GM23248 (cell line): Measurements from ENCODE around the gene TNNI3K. TPM values are rescaled to one million over a fixed set of nuclear protein-coding genes. Genes with fewer than 3 reads are reported as not detected.

Experiments used
- DNase-seq: peaks from one replicate; pipeline ENCODE4 v3.0.0-alpha.2; 2015
- H2AFZ ChIP-seq: fragments of 200-600 bp; sonication (generic); 2 replicates; pipeline ENCODE4 v1.6.1; 2016; ENCODE audit warnings: antibody characterized with exemption
- H3F3A ChIP-seq: fragments of 200-600 bp; sonication (generic); 2 replicates; pipeline ENCODE4 v1.6.1; 2016; ENCODE audit warnings: mild to moderate bottlenecking, antibody characterized with exemption, mixed run types; ENCODE audit not compliant: insufficient read depth
- H3K27ac ChIP-seq: fragments of 200-600 bp; sonication (generic); 2 replicates; pipeline ENCODE4 v1.5.1; 2016; ENCODE audit warnings: mild to moderate bottlenecking
- H3K27me3 ChIP-seq: fragments of 200-600 bp; sonication (generic); replicated peaks from 2 replicates; pipeline ENCODE4 v1.6.1; 2016; ENCODE audit warnings: mild to moderate bottlenecking; ENCODE audit not compliant: insufficient read depth
- H3K36me3 ChIP-seq: fragments of 200-600 bp; sonication (generic); 2 replicates; pipeline ENCODE4 v1.6.1; 2016; ENCODE audit warnings: low read depth, mild to moderate bottlenecking
- H3K4me1 ChIP-seq: fragments of 200-600 bp; sonication (generic); 2 replicates; pipeline ENCODE4 v1.6.1; 2016; ENCODE audit warnings: mild to moderate bottlenecking; ENCODE audit not compliant: insufficient read depth
- H3K4me2 ChIP-seq: fragments of 200-600 bp; sonication (generic); one replicate; pipeline ENCODE4 v1.6.1; 2016; ENCODE audit warnings: mild to moderate bottlenecking; ENCODE audit not compliant: unreplicated experiment
- H3K4me3 ChIP-seq: fragments of 200-600 bp; sonication (generic); 2 replicates; pipeline ENCODE4 v1.5.1; 2016; ENCODE audit warnings: mild to moderate bottlenecking
- H3K79me2 ChIP-seq: fragments of 200-600 bp; sonication (generic); 2 replicates; pipeline ENCODE4 v1.6.1; 2016; ENCODE audit warnings: mild to moderate bottlenecking; ENCODE audit not compliant: insufficient read depth
- H3K9ac ChIP-seq: fragments of 200-600 bp; sonication (generic); 2 replicates; pipeline ENCODE4 v1.6.1; 2016; ENCODE audit warnings: mild to moderate bottlenecking
- H3K9me2 ChIP-seq: fragments of 200-600 bp; sonication (generic); 2 replicates; pipeline ENCODE4 v1.6.1; 2016; ENCODE audit warnings: mixed run types, mild to moderate bottlenecking, moderate library complexity; ENCODE audit not compliant: insufficient read depth
- H3K9me3 ChIP-seq: fragments of 200-600 bp; sonication (generic); one replicate; pipeline ENCODE4 v1.6.1; 2017; ENCODE audit warnings: low read depth
- H4K20me1 ChIP-seq: fragments of 200-600 bp; sonication (generic); 2 replicates; pipeline ENCODE4 v1.6.0; 2016; ENCODE audit not compliant: insufficient read depth
- EZH2 ChIP-seq: fragments of 200-600 bp; sonication (generic); IDR thresholded peaks from 2 replicates; pipeline ENCODE4 v1.6.1; 2018; ENCODE audit warnings: antibody characterized with exemption, mild to moderate bottlenecking; ENCODE audit not compliant: insufficient read depth, poor library complexity, severe bottlenecking
- EZH2phosphoT487 ChIP-seq: fragments of 200-600 bp; sonication (generic); IDR thresholded peaks from 2 replicates; pipeline ENCODE4 v1.6.1; 2018; ENCODE audit warnings: antibody characterized with exemption, moderate library complexity, mild to moderate bottlenecking, low read depth; ENCODE audit not compliant: insufficient read depth
- WGBS, 2 experiments: methylation state at CpG; one replicate each; pipeline ENCODE4 v1.1.6; 2015 to 2017; ENCODE audit warnings: low lambda C conversion rate in 2 of 2, low coverage in 1 of 2; ENCODE audit errors: missing lambda C conversion rate in 2 of 2; 5-methylcytosine and 5-hydroxymethylcytosine counted together
- in situ Hi-C: fragments of 300-500 bp; cut with MboI; formaldehyde crosslinking; loops from 2 replicates; pipeline ENCODE4 v1.15.0; 2020
- polyA plus RNA-seq: library from polyadenylated mRNA; unstranded; fragments of >200 nt; fragmentation: Nextera tagmentation; extraction: Ambion mirVana; gene quantifications from 2 replicates; pipeline ENCODE4 v1.2.1, GENCODE V29; 2016
- total RNA-seq: library from RNA; depleted of rRNA; stranded (reverse); fragments of >200 nt; shearing (Covaris generic); gene quantifications from 2 replicates; pipeline ENCODE4 v1.2.3, GENCODE V29; 2014

TNNI3K gene
- total and polyA plus RNA-seq, 2 experiments from 2014 or later, result not detected

GRCh38 chr1:74314438-74314837 is 79.3 kb downstream of the TNNI3K start:
- H3K27ac ChIP-seq, result no peak overlapping the region
- no peaks in the 10 kb centered on the region for H3F3A ChIP-seq
- TF ChIP-seq EZH2phosphoT487 (no peak), EZH2 (no peak)
- no peaks in the 10 kb centered on the region for H3K79me2 ChIP-seq
- H2AFZ ChIP-seq, result no peak overlapping the region
- H3K4me3 ChIP-seq, result no peak overlapping the region
- in situ Hi-C loops, result no loop called here
- H3K9ac ChIP-seq, result no peak overlapping the region
- H4K20me1 ChIP-seq, result no peaks in the 10 kb centered on the region
- no peaks in the 10 kb centered on the region for H3K4me1 ChIP-seq
- no peaks in the 10 kb centered on the region for H3K27me3 ChIP-seq
- H3K9me3 ChIP-seq, result no peaks in the 10 kb centered on the region
- peaks cover 2% of the 10 kb centered on the region; the same call in 1 of the 2 replicates for H3K9me2 ChIP-seq
- no peaks in the 10 kb centered on the region for H3K36me3 ChIP-seq
- no peak overlapping the region for H3K4me2 ChIP-seq
- no peak for DNase-seq

- H3K27ac ChIP-seq, result no peak overlapping the region
- no peak for DNase-seq
- no peak overlapping the region for H3K4me3 ChIP-seq
- no peak for TF ChIP-seq EZH2
- TF ChIP-seq EZH2phosphoT487, result no peak
- H3K9ac ChIP-seq, result no peak overlapping the region
- H3F3A ChIP-seq, result no peaks in the 10 kb centered on the region
- in situ Hi-C loops, result no loop called here
- no peaks in the 10 kb centered on the region for H3K36me3 ChIP-seq
- H3K4me2 ChIP-seq, result no peak overlapping the region
- no peaks in the 10 kb centered on the region for H4K20me1 ChIP-seq
- H3K9me3 ChIP-seq, result no peaks in the 10 kb centered on the region
- H3K27me3 ChIP-seq, result no peaks in the 10 kb centered on the region
- H3K4me1 ChIP-seq, result no peaks in the 10 kb centered on the region
- H3K79me2 ChIP-seq, result no peaks in the 10 kb centered on the region
- no peak overlapping the region for H2AFZ ChIP-seq
- WGBS, 2 experiments, result 60 to 64% methylated on average over 2 of the region's 2 CpGs
- no peaks in the 10 kb centered on the region for H3K9me2 ChIP-seq
These were observed 81.1 kb downstream of the TNNI3K start for GRCh38 chr1:74316302-74316701.

- no peaks in the 10 kb centered on the region for H4K20me1 ChIP-seq
- H3K27me3 ChIP-seq, result no peaks in the 10 kb centered on the region
- no peak for DNase-seq
- no peak overlapping the region for H3K4me2 ChIP-seq
- in situ Hi-C loops, result no loop called here
- H3K9me2 ChIP-seq, result no peaks in the 10 kb centered on the region
- no peak overlapping the region for H3K27ac ChIP-seq
- no peaks in the 10 kb centered on the region for H3K36me3 ChIP-seq
- H2AFZ ChIP-seq, result no peak overlapping the region
- no peaks in the 10 kb centered on the region for H3F3A ChIP-seq
- no peak overlapping the region for H3K9ac ChIP-seq
- H3K4me3 ChIP-seq, result no peak overlapping the region
- H3K4me1 ChIP-seq, result no peaks in the 10 kb centered on the region
- no peaks in the 10 kb centered on the region for H3K9me3 ChIP-seq
- WGBS, 2 experiments, result 55 to 63% methylated on average over 3 of the region's 3 CpGs
- TF ChIP-seq EZH2phosphoT487 (no peak), EZH2 (no peak)
- H3K79me2 ChIP-seq, result no peaks in the 10 kb centered on the region
These were observed 82.5 kb downstream of the TNNI3K start for GRCh38 chr1:74317663-74318062.

GRCh38 chr1:74323937-74324473 is 88.8 kb downstream of the TNNI3K start:
- Histone ChIP-seq H3K9me3 (no peaks in the 10 kb centered on the region), H3K4me2 (no peak overlapping the region), H3K79me2 (no peaks in the 10 kb centered on the region), H3K36me3 (no peaks in the 10 kb centered on the region), H3K27ac (no peak overlapping the region), H3K4me1 (no peaks in the 10 kb centered on the region), H3K4me3 (no peak overlapping the region), H3K9ac (no peak overlapping the region), H2AFZ (no peak overlapping the region), H3K9me2 (no peaks in the 10 kb centered on the region), H4K20me1 (no peaks in the 10 kb centered on the region), H3K27me3 (no peaks in the 10 kb centered on the region), H3F3A (no peaks in the 10 kb centered on the region)
- TF ChIP-seq EZH2 (no peak), EZH2phosphoT487 (no peak)
- in situ Hi-C loops, result no loop called here
- DNase-seq, result no peak
- 14 to 20% methylated on average over 1 of the region's 1 CpG for WGBS, 2 experiments
